Measurements from ENCODE around the gene FUT6. TPM values are rescaled to one million over a fixed set of nuclear protein-coding genes. Genes with fewer than 3 reads are reported as not detected.
"Not testable (repeated sequence)": the region's sequence is repeated elsewhere in the genome, so short reads cannot be mapped to it uniquely, and the experiment has no call there.

FUT6 gene
- total RNA-seq, 2 experiments from 2014 or later, result not detected

GRCh38 chr19:5880196-5880595 is 40.7 kb upstream of the FUT6 start:
- Histone ChIP-seq H2AFZ (ENCODE audit: low read length) (no peak overlapping the region), H3K4me1 (ENCODE audit: insufficient read depth, low read length, poor library complexity, severe bottlenecking) (peaks cover 8% of the 10 kb centered on the region), H3K4me3 (ENCODE audit: low read depth, low read length, poor library complexity, severe bottlenecking) (no peak overlapping the region), H3K4me2 (ENCODE audit: low read length) (no peak overlapping the region), H4K20me1 (ENCODE audit: insufficient read depth, low read length) (no peaks in the 10 kb centered on the region), H3K9me3 (ENCODE audit: low read length) (no peaks in the 10 kb centered on the region), H3K27ac (ENCODE audit: low read depth, low read length, poor library complexity, severe bottlenecking) (no peak overlapping the region), H3K79me2 (ENCODE audit: insufficient read depth, low read depth, low read length) (no peaks in the 10 kb centered on the region), H3K9me2 (ENCODE audit: insufficient read depth, low read length) (no peaks in the 10 kb centered on the region), H3K36me3 (ENCODE audit: insufficient read depth, low read length) (no peaks in the 10 kb centered on the region)
- ChIA-PET POLR2A (no interaction called here), CTCF (ENCODE audit: unreplicated experiment) (no interaction called here)
- TF ChIP-seq EZH2phosphoT487 (IDR thresholded peaks at IDR 0.05; ENCODE audit: borderline replicate concordance, low read depth, low read length), result no peak
- TF ChIP-seq, protein P1, sequence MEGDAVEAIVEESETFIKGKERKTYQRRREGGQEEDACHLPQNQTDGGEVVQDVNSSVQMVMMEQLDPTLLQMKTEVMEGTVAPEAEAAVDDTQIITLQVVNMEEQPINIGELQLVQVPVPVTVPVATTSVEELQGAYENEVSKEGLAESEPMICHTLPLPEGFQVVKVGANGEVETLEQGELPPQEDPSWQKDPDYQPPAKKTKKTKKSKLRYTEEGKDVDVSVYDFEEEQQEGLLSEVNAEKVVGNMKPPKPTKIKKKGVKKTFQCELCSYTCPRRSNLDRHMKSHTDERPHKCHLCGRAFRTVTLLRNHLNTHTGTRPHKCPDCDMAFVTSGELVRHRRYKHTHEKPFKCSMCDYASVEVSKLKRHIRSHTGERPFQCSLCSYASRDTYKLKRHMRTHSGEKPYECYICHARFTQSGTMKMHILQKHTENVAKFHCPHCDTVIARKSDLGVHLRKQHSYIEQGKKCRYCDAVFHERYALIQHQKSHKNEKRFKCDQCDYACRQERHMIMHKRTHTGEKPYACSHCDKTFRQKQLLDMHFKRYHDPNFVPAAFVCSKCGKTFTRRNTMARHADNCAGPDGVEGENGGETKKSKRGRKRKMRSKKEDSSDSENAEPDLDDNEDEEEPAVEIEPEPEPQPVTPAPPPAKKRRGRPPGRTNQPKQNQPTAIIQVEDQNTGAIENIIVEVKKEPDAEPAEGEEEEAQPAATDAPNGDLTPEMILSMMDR (conservative IDR thresholded peaks at IDR 0.05; ENCODE audit: low read length), result no peak
- no TSS peak for BruUV-seq (replicated peaks)
- no peak for DNase-seq (ENCODE audit: low spot score)
- intact Hi-C loops (cut with micrococcal nuclease; ENCODE audit: unreplicated experiment), result no loop called here

DNA sequence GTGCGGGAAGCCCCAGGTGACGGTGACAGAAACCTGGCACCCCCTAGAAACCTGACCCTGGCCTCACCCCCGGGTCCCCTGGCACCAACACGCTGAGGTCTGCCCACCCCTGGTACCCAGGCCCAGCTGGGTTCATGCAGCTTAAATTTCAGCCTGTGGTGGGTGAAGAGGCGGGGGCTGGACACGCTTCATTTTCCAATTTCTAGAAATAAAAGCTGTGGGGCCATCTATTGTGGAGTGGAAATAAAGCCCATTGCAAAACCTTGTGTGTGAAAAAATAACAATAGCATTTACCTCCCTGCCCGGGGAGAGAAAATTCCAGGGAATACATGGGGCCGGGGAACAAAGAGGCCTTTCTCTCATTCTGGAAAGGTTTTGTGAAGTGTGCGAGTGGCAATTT is 38.4 kb upstream of the FUT6 start:
- no TSS peak for BruUV-seq (replicated peaks)
- Histone ChIP-seq H3K4me1 (ENCODE audit: insufficient read depth, low read length, poor library complexity, severe bottlenecking) (peaks cover 8% of the 10 kb centered on the region), H3K9me3 (ENCODE audit: low read length) (no peaks in the 10 kb centered on the region), H3K4me3 (ENCODE audit: low read depth, low read length, poor library complexity, severe bottlenecking) (no peak overlapping the region), H3K79me2 (ENCODE audit: insufficient read depth, low read depth, low read length) (no peaks in the 10 kb centered on the region), H3K36me3 (ENCODE audit: insufficient read depth, low read length) (no peaks in the 10 kb centered on the region), H3K4me2 (ENCODE audit: low read length) (no peak overlapping the region), H2AFZ (ENCODE audit: low read length) (no peak overlapping the region), H3K9me2 (ENCODE audit: insufficient read depth, low read length) (no peaks in the 10 kb centered on the region), H3K27ac (ENCODE audit: low read depth, low read length, poor library complexity, severe bottlenecking) (no peak overlapping the region), H4K20me1 (ENCODE audit: insufficient read depth, low read length) (no peaks in the 10 kb centered on the region)
- ChIA-PET POLR2A (interaction anchor here (0.6 kb wide), 1 partner anchor 22 kb away, joined by 3 read pairs; no protein-coding TSS in a partner anchor), CTCF (ENCODE audit: unreplicated experiment) (no interaction called here)
- no peak for TF ChIP-seq EZH2phosphoT487 (IDR thresholded peaks at IDR 0.05; ENCODE audit: borderline replicate concordance, low read depth, low read length)
- TF ChIP-seq, protein P1 (conservative IDR thresholded peaks at IDR 0.05; ENCODE audit: low read length), result no peak
- no peak for DNase-seq (ENCODE audit: low spot score)
- intact Hi-C loops (cut with micrococcal nuclease; ENCODE audit: unreplicated experiment), result no loop called here

- intact Hi-C loops (cut with micrococcal nuclease; ENCODE audit: unreplicated experiment), result no loop called here
- no peaks in the 10 kb centered on the region for H3K36me3 ChIP-seq (ENCODE audit: insufficient read depth, low read length)
- H3K4me3 ChIP-seq (ENCODE audit: low read depth, low read length, poor library complexity, severe bottlenecking), result no peak overlapping the region
- H3K9me3 ChIP-seq (ENCODE audit: low read length), result no peaks in the 10 kb centered on the region
- no peaks in the 10 kb centered on the region for H3K79me2 ChIP-seq (ENCODE audit: insufficient read depth, low read depth, low read length)
- TF ChIP-seq, protein P1 (conservative IDR thresholded peaks at IDR 0.05; ENCODE audit: low read length), result no peak
- no peak for TF ChIP-seq EZH2phosphoT487 (IDR thresholded peaks at IDR 0.05; ENCODE audit: borderline replicate concordance, low read depth, low read length)
- ChIA-PET CTCF (ENCODE audit: unreplicated experiment) (no interaction called here), POLR2A (no interaction called here)
- DNase-seq (ENCODE audit: low spot score), result no peak
- H3K9me2 ChIP-seq (ENCODE audit: insufficient read depth, low read length), result no peaks in the 10 kb centered on the region
- no peak overlapping the region for H2AFZ ChIP-seq (ENCODE audit: low read length)
- H3K27ac ChIP-seq (ENCODE audit: low read depth, low read length, poor library complexity, severe bottlenecking), result no peak overlapping the region
- no peak overlapping the region for H3K4me2 ChIP-seq (ENCODE audit: low read length)
- H4K20me1 ChIP-seq (ENCODE audit: insufficient read depth, low read length), result no peaks in the 10 kb centered on the region
- no TSS peak for BruUV-seq (replicated peaks)
- peaks cover 8% of the 10 kb centered on the region for H3K4me1 ChIP-seq (ENCODE audit: insufficient read depth, low read length, poor library complexity, severe bottlenecking)
Observed at GRCh38 chr19:5877427-5877826, 37.9 kb upstream of the FUT6 start.

DNA sequence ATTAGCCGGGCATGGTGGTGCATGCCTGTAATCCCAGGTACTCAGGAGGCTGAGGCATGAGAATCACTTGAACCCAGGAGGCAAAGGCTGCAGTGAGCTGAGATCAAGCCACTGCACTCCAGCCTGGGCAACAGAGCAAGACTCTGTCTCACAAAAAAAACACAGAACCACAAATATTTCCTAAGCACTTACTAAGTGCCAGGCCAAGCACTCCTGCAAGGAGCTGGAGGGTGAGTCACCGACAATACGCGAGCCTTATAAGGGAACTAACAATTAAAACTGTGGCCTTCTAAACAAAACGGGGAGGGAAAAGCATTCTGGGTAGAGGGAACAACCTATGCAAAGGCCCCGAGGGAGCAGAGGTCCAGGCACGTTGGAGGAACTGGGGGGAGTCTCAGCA is 35.0 kb upstream of the FUT6 start:
- H3K79me2 ChIP-seq (ENCODE audit: insufficient read depth, low read depth, low read length); H3K4me2 ChIP-seq (ENCODE audit: low read length); H3K4me3 ChIP-seq (ENCODE audit: low read depth, low read length, poor library complexity, severe bottlenecking); H2AFZ ChIP-seq (ENCODE audit: low read length); H4K20me1 ChIP-seq (ENCODE audit: insufficient read depth, low read length); BruUV-seq (replicated peaks); DNase-seq (ENCODE audit: low spot score); H3K27ac ChIP-seq (ENCODE audit: low read depth, low read length, poor library complexity, severe bottlenecking); H3K36me3 ChIP-seq (ENCODE audit: insufficient read depth, low read length); H3K9me2 ChIP-seq (ENCODE audit: insufficient read depth, low read length); H3K9me3 ChIP-seq (ENCODE audit: low read length); CTCF ChIA-PET (ENCODE audit: unreplicated experiment); H3K4me1 ChIP-seq (ENCODE audit: insufficient read depth, low read length, poor library complexity, severe bottlenecking); intact Hi-C loops (cut with micrococcal nuclease; ENCODE audit: unreplicated experiment): not testable (repeated sequence)
- POLR2A ChIA-PET, result interaction anchor here (0.6 kb wide), 1 partner anchor 35 kb away, joined by 4 read pairs; no protein-coding TSS in a partner anchor
